GM21423 (cell line): ENCODE measurements around the gene SLC37A2.

Source experiments
- ATAC-seq: cut with Tn5 transposase; IDR thresholded peaks from one replicate; pipeline ENCODE4 v1.9.1; 2021; ENCODE audit warnings: mild to moderate bottlenecking, moderate library complexity; ENCODE audit not compliant: unreplicated experiment

The SLC37A2 gene

GRCh38 chr11:125070699-125071254, 7.7 kb downstream of the SLC37A2 start:
- peak; percentile 74 for ATAC-seq

DNA sequence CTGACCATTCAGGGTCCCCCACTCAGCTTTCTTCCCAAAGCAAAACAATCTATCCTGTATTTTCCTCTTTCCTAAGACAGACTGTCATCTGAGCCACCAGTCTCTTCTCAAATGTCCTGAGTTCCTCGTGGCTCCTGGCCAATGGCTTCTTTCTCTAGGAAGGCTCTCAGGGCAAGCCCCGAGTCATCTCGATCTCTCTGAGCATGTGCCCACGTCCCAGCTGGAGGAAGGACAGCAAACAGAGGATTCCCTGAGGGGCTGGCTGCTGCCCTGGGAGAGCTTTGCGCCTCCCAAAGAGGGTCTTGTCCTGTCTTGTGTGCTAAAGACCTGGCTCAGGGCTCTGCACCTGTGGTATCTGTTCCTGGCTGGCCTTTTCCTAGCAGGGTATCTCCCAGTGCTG, 8.3 kb downstream of the SLC37A2 start:
- ATAC-seq: no peak

- no peak for ATAC-seq
Measured at GRCh38 chr11:125071846-125072217, 8.7 kb downstream of the SLC37A2 start.

GRCh38 chr11:125072218-125072960, 9.3 kb downstream of the SLC37A2 start:
- ATAC-seq: peak; percentile 75

DNA sequence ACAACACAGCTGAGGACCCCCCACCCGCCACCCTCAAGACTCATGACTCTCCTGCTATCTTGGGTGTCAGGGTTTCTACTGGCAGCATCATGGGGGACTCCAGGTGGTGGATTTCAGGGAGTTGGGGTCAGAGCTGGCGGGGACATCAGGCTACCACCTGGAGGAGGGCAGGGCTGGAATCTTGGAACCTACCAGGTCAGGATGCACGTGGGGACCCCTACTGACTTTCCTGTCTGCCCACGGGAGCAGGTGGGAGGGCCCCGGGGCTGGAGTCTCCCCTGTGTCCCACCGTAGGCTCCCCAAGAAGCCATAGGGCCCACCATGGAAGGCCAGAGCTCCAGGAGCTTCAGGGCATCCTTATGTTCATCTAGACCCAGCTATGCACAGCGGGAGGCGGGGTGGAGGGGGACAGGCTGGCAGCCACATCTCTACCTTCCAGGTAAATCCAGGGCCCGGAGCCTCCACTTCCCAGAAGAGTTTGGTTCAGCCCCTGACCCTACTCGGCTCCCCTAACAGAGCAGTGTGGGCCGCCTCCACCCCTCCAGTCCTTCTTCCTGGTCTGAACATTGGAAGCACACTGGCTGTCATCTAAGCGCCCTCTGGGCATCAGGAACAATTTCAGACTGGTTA, 10.0 kb downstream of the SLC37A2 start:
- ATAC-seq: no peak

GRCh38 chr11:125073616-125074483, 10.7 kb downstream of the SLC37A2 start:
- ATAC-seq: no peak

- ATAC-seq: no peak
Measured at GRCh38 chr11:125074511-125075241, 11.6 kb downstream of the SLC37A2 start.

GRCh38 chr11:125075242-125075625, 12.1 kb downstream of the SLC37A2 start:
- ATAC-seq: no peak

GRCh38 chr11:125075900-125076317, 12.8 kb downstream of the SLC37A2 start:
- no peak for ATAC-seq

DNA sequence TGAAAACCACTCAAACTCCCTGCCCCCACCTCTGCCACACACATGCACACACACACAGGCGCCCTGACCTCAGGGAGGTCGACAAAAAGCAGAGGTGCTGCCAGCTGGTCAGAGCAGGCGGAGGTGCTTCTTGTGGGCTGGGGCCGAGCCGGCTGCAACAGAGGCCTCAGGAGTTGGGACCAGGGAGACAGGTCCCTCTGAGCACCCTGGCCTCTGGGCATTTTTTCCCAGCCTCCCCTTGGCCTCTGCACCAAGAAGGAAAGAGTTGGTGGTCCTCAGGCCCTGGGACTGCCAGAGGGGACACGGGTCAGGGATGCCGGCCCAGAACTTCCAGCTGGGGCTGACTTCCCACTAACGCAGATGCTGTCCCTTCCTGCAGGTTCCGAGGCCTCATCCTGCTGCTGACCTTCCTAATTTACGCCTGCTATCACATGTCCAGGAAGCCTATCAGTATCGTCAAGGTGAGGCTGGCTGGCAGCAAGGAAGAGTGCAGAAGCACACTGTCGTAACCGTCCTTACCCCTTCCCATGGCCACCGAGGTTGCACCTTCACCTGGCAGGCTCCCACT, 13.4 kb downstream of the SLC37A2 start:
- no peak for ATAC-seq

- ATAC-seq: no peak
Measured at GRCh38 chr11:125078016-125078415, 14.9 kb downstream of the SLC37A2 start.

GRCh38 chr11:125078516-125079140, 15.5 kb downstream of the SLC37A2 start:
- no peak for ATAC-seq

- ATAC-seq: no peak
Measured at GRCh38 chr11:125079151-125079877, 16.2 kb downstream of the SLC37A2 start.

DNA sequence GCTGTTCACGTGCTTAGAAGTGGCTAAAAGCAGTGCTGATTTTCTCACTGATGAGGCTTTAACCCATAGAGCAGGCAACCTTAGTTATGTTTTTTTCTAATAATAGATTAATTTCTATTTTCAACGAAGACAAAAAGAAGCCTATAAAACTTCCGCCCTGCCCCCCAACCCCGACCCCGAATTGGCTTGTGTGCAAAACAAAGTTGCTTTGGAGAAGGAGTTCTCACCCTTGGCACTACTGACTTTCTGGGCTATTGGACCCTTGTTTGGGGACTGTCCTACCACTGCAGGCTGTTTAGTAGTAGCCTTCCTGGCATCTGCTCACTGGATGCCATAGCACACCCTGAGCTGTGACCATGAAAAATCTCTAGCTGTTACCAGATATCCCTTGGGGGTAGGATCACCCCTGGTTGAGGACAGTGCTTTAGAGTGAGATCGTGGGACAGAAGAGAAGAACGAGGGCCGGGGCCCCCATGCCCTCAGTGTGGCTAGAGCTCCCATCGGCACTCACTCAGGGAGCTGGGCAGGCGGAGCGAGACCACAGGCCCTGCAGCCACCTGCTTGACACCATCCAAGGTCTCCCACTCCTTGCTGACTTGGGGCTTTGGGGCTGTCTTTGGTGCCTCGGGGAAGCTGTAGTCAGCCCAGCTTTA, 16.9 kb downstream of the SLC37A2 start:
- no peak for ATAC-seq

DNA sequence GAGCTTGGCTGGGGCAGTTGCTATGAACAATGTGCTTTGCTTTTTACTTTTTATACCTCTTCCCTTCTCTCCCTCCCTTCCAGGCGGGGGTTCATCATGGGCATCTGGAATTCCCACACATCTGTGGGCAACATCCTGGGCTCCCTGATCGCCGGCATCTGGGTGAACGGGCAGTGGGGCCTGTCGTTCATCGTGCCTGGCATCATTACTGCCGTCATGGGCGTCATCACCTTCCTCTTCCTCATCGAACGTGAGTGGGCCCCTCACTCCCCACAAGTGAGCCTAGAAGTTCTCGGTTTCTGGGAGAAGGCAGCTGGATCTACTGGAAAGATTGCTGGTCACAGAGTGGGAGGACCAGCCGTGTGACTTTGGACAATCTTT, 17.4 kb downstream of the SLC37A2 start:
- ATAC-seq: no peak

GRCh38 chr11:125081098-125081798, 18.1 kb downstream of the SLC37A2 start:
- ATAC-seq: no peak

DNA sequence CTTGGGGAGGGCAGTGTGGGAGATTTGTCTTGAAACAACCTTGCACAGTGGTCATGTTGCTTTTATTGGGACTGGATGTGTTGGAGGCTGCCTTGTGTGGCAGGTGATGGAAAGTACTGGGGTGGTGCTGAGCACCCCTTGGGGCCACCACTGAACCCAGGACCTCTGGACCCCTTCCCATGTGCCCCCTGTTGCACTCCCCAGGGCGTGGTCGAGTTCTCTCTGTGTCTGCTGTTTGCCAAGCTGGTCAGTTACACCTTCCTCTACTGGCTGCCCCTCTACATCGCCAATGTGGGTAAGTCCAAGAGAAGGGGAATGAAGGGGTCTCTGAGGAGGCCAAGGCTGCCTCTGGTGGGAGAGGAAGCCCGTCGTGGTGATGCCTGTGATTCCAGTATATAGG, 18.9 kb downstream of the SLC37A2 start:
- ATAC-seq: no peak

DNA sequence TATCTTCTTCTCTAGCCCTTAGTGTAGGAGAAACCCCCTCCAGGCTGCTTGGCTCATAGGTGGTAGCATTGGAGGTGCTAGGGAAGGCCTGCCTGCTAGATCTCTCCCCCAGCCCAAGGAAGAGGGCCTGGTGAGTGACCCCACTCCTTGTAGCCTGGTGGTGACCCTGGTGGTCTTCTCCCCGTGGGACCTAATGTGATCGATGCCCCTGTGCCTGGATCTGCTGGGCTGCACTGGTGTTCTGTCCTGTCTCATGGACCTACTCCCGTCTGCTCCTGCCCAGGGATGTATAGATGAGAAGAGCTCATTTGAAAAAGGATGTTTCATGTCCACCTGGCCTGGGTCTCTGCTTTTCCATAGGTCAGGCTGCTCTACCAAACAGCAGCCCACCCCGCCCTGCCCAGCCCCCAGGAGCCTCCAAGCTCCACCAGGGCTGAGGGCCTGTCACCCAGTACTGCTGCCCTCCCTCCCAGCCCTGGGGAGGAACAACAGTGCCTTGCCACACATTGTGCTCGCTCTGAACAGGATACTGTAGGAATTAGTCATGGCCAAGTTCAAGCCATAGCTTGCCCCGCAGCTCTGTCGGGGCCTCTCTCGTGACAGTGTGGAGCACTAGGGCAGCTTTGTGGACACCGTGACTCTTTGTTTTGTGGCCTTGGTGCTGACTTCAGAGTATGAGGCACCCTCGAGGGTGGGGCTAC, 19.7 kb downstream of the SLC37A2 start:
- no peak for ATAC-seq
